ENCODE data around the gene TUBA3E.
"Not testable (repeated sequence)": the region's sequence is repeated elsewhere in the genome, so short reads cannot be mapped to it uniquely, and the experiment has no call there.

TUBA3E gene

DNA sequence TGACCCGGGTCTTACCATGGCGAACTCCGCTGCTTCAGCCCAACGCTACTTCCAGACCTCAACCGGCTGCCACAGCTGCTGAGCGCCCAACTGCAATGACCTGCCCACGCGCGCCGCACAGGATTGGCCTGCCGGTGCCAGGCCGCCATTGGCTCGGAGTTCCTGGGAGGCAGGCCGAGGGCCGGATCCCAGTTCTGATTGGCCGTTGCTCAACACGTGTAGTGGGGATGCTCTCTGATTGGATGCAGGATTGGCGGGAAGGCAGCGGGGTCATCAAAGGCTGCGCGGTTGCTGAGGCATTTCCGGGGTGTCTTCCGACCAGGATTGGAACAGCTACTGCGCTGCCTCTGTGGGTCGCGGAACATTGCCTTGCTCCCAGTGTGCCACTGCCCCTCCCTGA lies at the start of gene TUBA3E:
Gene TUBA3E, minus strand, starts transcription at position 97 of the 400 bp plus-strand sequence. Its CDS starts 79 bp downstream, at position 18.
- DNase-seq (ENCODE audit: low read depth, low spot score) = no peak

DNA sequence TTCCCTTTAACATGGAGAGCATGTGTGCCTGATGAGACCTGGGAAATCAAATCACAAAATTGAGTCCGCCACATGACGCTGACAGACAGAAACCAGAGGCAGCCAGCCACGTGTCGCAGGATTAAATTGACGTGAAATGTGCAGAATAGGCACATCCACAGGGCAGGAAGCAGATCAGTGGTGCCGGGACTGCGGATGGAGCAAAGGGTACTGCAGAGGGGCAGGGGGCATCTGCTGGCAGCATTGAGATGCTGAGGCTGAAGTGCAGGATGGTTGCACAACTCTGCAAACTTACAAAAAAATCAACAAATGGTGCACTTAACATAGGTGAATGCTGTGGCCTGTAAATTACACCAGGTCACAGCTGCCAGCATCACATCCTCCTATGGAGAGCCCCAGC lies 48.2 kb upstream of the TUBA3E start:
- no peak for DNase-seq (ENCODE audit: low read depth, low spot score)

DNA sequence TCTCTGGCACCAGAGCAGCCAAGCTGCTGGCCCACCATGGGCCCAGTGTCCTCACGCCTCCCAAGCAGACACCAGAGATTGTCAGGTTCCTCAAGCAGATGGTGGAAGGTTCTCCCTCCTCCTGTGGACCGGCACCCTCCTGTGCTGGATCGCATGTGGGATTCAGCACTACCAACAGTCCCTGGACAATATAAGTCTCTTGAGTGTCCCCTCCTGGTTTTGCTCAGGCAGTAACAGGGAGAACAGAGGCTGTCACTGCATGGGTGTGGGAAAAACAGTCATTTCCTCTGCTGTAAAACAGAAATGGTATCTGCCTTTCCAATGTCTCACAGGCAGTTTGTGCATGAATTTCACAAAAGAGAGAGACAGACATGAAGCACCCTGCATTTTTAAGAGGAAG lies 47.7 kb upstream of the TUBA3E start:
- no peak for DNase-seq (ENCODE audit: low read depth, low spot score)

- DNase-seq (ENCODE audit: low read depth, low spot score) = no peak
These were observed 45.1 kb upstream of the TUBA3E start for GRCh38 chr2:130243359-130243758.

DNA sequence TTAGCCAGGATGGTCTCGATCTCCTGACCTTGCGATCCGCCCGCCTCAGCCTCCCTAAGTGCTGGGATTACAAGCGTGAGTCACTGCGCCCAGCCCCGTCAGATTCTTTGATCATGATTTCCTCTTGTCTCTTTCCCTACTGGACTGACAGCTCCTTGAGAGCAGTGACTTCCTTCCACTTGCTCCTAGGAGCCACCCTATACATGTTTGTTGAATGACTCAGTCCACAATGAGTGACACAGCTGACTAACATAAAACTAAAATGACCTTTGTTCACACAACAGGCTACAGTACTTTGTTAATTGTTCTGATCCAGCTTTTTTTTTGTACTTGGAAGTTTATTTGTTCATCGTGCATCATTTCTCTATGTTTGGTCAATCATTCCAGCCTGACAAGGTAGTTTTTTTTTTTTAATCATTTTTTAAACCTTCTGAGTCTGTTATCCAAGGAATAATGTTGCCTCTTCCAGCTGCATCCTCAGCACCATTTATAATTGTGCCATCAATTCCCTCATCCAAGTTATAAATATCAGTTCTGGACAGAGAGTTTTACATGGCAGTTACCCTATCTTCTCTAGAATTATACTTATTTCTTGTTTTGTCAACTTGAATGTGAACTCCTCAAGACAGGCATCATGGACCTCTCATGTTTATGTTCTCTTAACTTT lies 42.9 kb upstream of the TUBA3E start:
- no peak for DNase-seq (ENCODE audit: low read depth, low spot score)

GRCh38 chr2:130239581-130239980 lies 41.3 kb upstream of the TUBA3E start:
- not testable (repeated sequence) for DNase-seq (ENCODE audit: low read depth, low spot score)

- not testable (repeated sequence) for DNase-seq (ENCODE audit: low read depth, low spot score)
These were observed 34.8 kb upstream of the TUBA3E start for GRCh38 chr2:130233066-130233465.

DNA sequence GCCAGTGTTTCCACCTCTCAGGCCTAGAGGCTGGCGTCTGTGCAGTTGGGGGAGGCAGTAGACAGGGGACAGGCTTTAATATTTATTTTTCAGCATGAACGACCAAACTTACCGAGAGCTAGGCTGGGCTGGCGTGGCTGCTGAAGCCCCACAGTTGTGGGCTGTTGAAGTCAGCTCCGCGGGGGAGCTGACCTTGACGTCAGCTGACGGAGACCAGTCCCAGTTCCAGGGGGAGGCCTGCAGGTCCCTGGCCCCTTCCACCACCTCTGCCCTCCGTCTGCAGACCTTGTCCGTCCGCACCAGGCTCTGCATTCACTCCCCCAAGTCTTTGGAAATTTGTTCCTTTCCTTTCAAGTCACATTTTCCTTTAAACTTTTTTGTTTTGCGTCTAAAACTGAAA lies 33.4 kb upstream of the TUBA3E start:
- no peak for DNase-seq (ENCODE audit: low read depth, low spot score)

DNA sequence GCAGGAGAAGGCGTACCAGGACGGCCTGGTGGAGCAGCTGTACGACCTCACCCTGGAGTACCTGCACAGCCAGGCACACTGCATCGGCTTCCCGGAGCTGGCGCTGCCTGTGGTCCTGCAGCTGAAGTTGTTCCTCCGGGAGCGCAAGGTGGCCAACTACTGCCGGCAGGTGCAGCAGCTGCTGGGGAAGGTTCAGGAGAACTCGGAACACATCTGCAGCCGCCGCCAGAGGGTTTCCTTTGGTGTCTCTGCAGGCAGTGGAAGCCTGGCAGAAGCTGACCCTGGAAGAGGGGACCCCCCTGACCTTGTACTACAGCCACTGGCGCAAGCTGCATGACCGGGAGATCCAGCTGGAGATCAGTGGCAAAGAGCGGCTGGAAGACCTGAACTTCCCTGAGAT lies 32.7 kb upstream of the TUBA3E start:
- DNase-seq (ENCODE audit: low read depth, low spot score) = not testable (repeated sequence)

- DNase-seq (ENCODE audit: low read depth, low spot score) = not testable (repeated sequence)
These were observed 32.1 kb upstream of the TUBA3E start for GRCh38 chr2:130230376-130230775.

- DNase-seq (ENCODE audit: low read depth, low spot score) = not testable (repeated sequence)
These were observed 30.9 kb upstream of the TUBA3E start for GRCh38 chr2:130229161-130229510.

DNA sequence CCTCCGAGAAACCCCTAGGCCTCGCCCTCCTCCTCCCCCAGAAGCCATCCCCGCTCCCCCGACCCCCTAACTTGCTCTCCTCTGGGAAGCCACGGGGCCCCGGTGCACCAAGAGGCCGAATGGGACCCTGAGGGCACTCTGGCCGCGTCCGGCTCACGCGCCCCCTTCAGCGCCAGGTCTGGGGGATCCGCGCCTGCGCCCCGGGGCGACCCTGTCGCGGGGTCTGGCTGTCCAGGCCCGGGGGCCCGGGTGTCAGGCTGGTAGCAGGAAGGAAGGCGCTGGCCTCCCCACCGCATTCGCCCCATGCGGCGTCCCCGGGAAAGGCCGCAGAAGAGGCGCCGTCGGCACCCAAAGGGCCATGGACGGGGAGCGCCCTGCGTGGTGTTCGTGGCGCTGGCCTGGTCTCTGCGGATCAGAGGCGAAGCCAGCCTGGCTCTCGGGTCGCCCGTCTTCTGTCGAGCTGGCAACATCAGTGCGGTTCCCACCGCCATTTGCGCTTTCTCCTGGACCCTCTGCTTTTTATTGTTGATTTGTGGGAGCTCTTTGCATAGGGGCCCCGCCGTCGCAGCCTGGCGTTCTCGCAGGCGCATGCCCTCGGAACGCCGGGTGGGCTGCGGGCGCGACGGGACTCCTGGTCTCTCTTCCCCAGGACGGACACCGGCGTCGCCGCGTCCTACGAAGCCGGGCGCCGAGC lies 30.4 kb upstream of the TUBA3E start:
- DNase-seq (ENCODE audit: low read depth, low spot score) = not testable (repeated sequence)

- DNase-seq (ENCODE audit: low read depth, low spot score) = not testable (repeated sequence)
These were observed 29.8 kb upstream of the TUBA3E start for GRCh38 chr2:130228005-130228404.

DNA sequence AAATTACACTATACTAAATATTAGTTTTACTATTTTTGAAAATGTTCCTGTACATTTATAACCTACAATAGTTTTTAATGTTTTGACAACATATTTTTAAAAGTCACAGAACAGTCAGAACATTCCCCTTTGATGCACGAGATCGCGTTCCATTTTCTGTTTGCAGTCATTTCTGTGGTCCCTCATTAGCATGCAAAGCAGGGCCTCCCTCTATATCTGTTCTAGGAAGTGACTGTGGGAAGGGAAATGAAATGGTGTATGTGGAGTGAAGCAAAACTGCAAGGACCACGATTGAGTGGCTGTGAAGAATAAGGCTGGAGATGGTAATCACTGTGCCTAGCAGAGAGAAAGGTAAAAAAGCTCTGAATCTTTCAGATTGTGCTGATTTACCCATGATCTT lies 24.3 kb upstream of the TUBA3E start:
- DNase-seq (ENCODE audit: low read depth, low spot score) = not testable (repeated sequence)

DNA sequence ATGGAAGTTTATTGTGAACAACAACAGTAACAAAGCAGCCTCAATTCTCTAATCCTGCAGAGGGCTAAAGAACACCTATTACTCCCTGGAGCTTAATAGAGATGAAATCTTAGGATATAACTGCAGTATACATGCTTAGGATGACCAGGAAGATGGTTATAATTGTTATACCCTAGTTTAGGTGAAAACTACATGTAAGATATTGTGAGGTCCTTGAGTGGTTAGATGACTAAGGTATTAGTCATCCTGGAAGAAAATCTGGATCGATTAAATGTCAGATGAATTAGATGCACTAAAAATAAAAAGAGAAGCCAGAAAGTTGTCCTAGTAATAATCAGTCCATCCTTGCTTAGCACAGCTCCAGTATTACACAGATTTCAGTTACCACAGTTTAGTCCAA lies 22.3 kb upstream of the TUBA3E start:
- not testable (repeated sequence) for DNase-seq (ENCODE audit: low read depth, low spot score)

GRCh38 chr2:130219147-130219546 lies 20.9 kb upstream of the TUBA3E start:
- DNase-seq (ENCODE audit: low read depth, low spot score) = not testable (repeated sequence)

GRCh38 chr2:130207051-130207450 lies 8.8 kb upstream of the TUBA3E start:
- not testable (repeated sequence) for DNase-seq (ENCODE audit: low read depth, low spot score)

GRCh38 chr2:130203150-130203549 lies 4.9 kb upstream of the TUBA3E start:
- DNase-seq (ENCODE audit: low read depth, low spot score) = not testable (repeated sequence)

DNA sequence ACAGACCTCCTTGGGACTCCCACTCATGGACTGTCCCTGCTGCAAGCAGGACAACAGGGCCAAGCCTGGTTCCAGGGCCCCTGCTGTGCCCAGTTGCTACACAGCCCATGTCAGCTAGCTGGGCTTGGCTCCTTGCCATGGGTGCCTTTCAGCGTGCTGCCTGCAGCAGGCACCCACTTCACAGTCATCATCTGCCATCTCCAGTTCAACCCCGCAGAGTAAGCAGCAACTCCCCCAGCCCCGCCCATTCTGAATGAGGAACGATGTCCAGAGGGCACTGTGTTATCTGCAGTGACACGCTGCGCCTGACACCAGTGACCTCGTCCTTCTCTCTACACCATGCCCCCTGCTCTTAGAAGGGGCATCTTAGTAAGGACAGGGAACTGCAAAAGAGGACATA lies 4.3 kb upstream of the TUBA3E start:
- DNase-seq (ENCODE audit: low read depth, low spot score) = not testable (repeated sequence)

DNA sequence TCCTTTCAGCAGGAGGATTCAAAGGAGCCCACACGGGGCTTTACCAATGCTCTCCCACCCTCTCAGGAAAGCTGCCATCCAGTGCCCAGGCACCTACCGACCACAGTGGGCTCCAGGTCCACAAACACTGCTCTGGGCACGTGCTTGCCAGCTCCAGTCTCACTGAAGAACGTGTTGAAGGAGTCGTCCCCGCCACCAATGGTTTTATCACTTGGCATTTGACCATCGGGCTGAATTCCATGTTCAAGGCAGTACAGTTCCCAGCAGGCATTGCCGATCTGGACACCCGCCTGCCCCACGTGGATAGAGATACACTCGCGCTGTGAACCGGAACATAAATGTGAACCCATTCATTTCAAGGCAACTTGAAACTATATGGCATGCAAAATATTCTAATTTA lies 2.2 kb downstream of the TUBA3E start:
- not testable (repeated sequence) for DNase-seq (ENCODE audit: low read depth, low spot score)

DNA sequence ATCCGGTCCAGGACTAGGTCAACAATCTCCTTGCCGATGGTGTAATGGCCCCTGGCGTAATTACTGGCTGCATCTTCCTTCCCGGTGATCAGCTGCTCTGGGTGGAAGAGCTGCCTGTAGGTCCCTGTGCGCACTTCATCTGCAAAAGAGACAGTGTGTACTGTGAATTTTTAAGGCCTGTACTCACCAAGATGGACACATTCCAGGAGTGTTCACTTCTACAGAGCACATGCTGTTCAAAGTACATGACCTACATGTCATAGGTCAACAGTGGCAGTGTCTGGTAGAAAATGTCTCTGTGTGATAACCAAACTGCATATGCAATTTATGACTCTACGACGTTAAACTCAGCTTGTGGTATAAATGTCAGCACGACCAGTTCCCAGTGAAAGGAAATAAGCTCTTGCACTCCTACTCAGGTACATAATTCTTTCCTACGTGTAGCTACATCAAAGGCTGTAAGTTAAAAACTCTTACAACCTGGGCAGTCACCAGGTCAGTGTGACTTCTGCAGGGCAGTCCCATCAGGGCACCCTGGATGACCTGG lies 3.1 kb downstream of the TUBA3E start:
- DNase-seq (ENCODE audit: low read depth, low spot score) = not testable (repeated sequence)

DNA sequence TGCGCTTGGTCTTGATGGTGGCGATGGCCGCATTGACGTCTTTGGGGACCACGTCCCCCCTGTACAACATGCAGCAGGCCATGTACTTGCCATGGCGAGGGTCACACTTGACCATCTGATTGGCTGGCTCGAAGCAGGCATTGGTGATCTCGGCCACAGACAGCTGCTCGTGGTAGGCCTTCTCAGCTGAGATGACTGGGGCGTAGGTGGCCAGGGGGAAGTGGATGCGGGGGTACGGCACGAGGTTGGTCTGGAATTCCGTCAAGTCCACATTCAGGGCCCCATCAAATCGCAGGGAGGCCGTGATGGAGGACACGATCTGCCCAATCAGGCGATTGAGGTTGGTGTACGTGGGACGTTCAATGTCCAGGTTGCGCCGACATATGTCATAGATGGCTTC lies 4.4 kb downstream of the TUBA3E start:
- not testable (repeated sequence) for DNase-seq (ENCODE audit: low read depth, low spot score)

GRCh38 chr2:130192451-130192850 lies 5.8 kb downstream of the TUBA3E start:
- DNase-seq (ENCODE audit: low read depth, low spot score) = not testable (repeated sequence)

Measured in brain pericyte (primary cell).